H1 (cell line): ENCODE data around the gene RAB3C. TPM values are rescaled to one million over a fixed set of nuclear protein-coding genes. Genes with fewer than 3 reads are reported as not detected.

Experiments used
- BCL11A ChIP-seq, 2 experiments: IDR thresholded peaks; one replicate each; pipeline ENCODE4 v1.6.1; 2011; ENCODE audit warnings: low read depth in 2 of 2, low read length in 2 of 2, mild to moderate bottlenecking in 2 of 2
- CBX5 ChIP-seq: fragments of 300-800, 300-1000 bp; sonication (generic); IDR thresholded peaks from 2 replicates; pipeline ENCODE4 v1.7.1; 2016; ENCODE audit warnings: antibody characterized with exemption, low read length, low read depth
- CEBPB ChIP-seq: IDR thresholded peaks from 2 replicates; pipeline ENCODE4 v1.6.1; 2012; ENCODE audit warnings: low read depth, low read length
- CHD7 ChIP-seq: fragments of 300-600 bp; sonication (generic); IDR thresholded peaks from 2 replicates; pipeline ENCODE4 v1.7.1; 2012; ENCODE audit warnings: low read length, moderate library complexity, mild to moderate bottlenecking, inconsistent platforms; ENCODE audit not compliant: insufficient replicate concordance
- FOSL1 ChIP-seq: IDR thresholded peaks from 2 replicates; pipeline ENCODE4 v1.6.1; 2011; ENCODE audit warnings: mild to moderate bottlenecking, low read depth, low read length, moderate library complexity; ENCODE audit not compliant: insufficient read depth
- JUND ChIP-seq: IDR thresholded peaks from 2 replicates; pipeline ENCODE4 v1.6.1; 2011; ENCODE audit warnings: mild to moderate bottlenecking, improper control_type of control experiment, low read length
- MAX ChIP-seq: IDR thresholded peaks from 2 replicates; pipeline ENCODE4 v1.6.1; 2012; ENCODE audit warnings: inconsistent platforms
- SIX5 ChIP-seq: IDR thresholded peaks from 2 replicates; pipeline ENCODE4 v1.6.1; 2011; ENCODE audit warnings: mild to moderate bottlenecking, low read depth, low read length
- SP4 ChIP-seq: IDR thresholded peaks from 2 replicates; pipeline ENCODE4 v1.6.1; 2012; ENCODE audit warnings: low read length, inconsistent platforms
- TAF7 ChIP-seq: optimal IDR thresholded peaks from 2 replicates; pipeline ENCODE3; 2011; ENCODE audit warnings: low read depth, mild to moderate bottlenecking, inconsistent platforms, low read length, moderate library complexity, borderline replicate concordance
- TBP ChIP-seq: IDR thresholded peaks from 2 replicates; pipeline ENCODE4 v1.6.1; 2011; ENCODE audit warnings: low read depth, low read length, improper control_type of control experiment
- polyA plus RNA-seq, 7 experiments: library from polyadenylated mRNA; depleted of rRNA in 3 of 7; stranded (reverse) in 5 of 7; unstranded in 2 of 7; fragments of >200 nt in 5 of 7; fragments of 200-250 nt in 2 of 7; gene quantifications; 1 replicate in 5 of 7; 2 replicates in 1 of 7; 4 replicates in 1 of 7; pipeline versions ENCODE4 v1.2.1 to v1.2.3, GENCODE V29; 2011 to 2013; ENCODE audit warnings: missing spikeins in 2 of 7, mixed read lengths in 2 of 7
- total RNA-seq: library from RNA; stranded (reverse); fragmentation: NEBNext Ultra II Directional; extraction: Animal tissue kit (Norgen Biotek cat#: 25700); gene quantifications from 2 replicates; pipeline ENCODE4 v1.2.1, GENCODE V29; 2021

RAB3C gene
- total and polyA plus RNA-seq, 2 of the 8 experiments (the other 6 are each of a cell fraction or from before 2014, with no cell fraction given) = 14.7 to 18.3 TPM

- no peak for TF ChIP-seq CBX5
- TF ChIP-seq BCL11A (IDR thresholded peaks at IDR 0.05; ENCODE audit: low read depth in 2 of 2, low read length in 2 of 2) = no peak
- TF ChIP-seq SP4 = no peak
- peak; percentile 91 for TF ChIP-seq SIX5
- TF ChIP-seq MAX = peak; percentile 83
- TF ChIP-seq TAF7 = no peak
- no peak for TF ChIP-seq FOSL1
- no peak for TF ChIP-seq CHD7
- TF ChIP-seq TBP = 0 out of 2 replicates have a peak, but pooled peaks have one; percentile 25
- TF ChIP-seq CEBPB = no peak
- no peak for TF ChIP-seq JUND
Measured at GRCh38 chr5:58582803-58583491, at the start of gene RAB3C (continued).
